ENCODE data around the gene CRLF1. TPM values are rescaled to one million over a fixed set of nuclear protein-coding genes. Genes with fewer than 3 reads are reported as not detected.

The CRLF1 gene
- total and polyA plus RNA-seq, 2 experiments from 2014 or later: 18.1 to 19.7 TPM

DNA sequence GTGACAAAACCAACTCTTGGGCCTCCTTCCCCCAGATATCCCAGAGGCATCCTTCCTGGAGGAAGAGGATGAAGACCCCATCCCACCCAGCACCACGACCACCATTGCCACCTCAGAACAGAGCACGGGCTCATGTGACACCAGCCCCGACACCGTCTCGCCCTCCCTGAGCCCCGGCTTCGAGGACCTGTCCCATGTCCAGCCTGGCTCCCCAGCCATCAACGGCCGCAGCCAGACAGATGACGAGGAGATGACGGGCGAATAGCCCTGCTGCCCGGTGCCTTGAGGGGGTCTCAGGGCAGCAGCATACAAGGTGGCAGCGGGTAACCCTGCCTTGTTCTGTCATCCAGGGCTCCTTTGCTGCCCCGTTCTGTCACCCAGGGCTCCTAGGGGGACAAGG is 38.2 kb downstream of the CRLF1 start:
- TF ChIP-seq ZNF331 (CRISPR knock-in tag; IDR thresholded peaks at IDR 0.05; ENCODE audit: low read depth) (no peak), EZH2 (IDR thresholded peaks at IDR 0.05; ENCODE audit: low read depth, unreplicated experiment) (no peak), CREB1 (CRISPR knock-in tag; IDR thresholded peaks at IDR 0.05; ENCODE audit: low read depth) (no peak), POLR2AphosphoS5 (IDR thresholded peaks at IDR 0.05; ENCODE audit: low read depth) (no peak), STAT1 (IDR thresholded peaks at IDR 0.05; ENCODE audit: unreplicated experiment) (no peak), NANOG (IDR thresholded peaks at IDR 0.05; ENCODE audit: borderline replicate concordance) (no peak), JUNB (IDR thresholded peaks at IDR 0.05; ENCODE audit: unreplicated experiment) (no peak), ZNF114 (CRISPR knock-in tag; IDR thresholded peaks at IDR 0.05) (no peak), EZH2phosphoT487 (IDR thresholded peaks at IDR 0.05; ENCODE audit: unreplicated experiment) (no peak)
- TF ChIP-seq, protein P1, sequence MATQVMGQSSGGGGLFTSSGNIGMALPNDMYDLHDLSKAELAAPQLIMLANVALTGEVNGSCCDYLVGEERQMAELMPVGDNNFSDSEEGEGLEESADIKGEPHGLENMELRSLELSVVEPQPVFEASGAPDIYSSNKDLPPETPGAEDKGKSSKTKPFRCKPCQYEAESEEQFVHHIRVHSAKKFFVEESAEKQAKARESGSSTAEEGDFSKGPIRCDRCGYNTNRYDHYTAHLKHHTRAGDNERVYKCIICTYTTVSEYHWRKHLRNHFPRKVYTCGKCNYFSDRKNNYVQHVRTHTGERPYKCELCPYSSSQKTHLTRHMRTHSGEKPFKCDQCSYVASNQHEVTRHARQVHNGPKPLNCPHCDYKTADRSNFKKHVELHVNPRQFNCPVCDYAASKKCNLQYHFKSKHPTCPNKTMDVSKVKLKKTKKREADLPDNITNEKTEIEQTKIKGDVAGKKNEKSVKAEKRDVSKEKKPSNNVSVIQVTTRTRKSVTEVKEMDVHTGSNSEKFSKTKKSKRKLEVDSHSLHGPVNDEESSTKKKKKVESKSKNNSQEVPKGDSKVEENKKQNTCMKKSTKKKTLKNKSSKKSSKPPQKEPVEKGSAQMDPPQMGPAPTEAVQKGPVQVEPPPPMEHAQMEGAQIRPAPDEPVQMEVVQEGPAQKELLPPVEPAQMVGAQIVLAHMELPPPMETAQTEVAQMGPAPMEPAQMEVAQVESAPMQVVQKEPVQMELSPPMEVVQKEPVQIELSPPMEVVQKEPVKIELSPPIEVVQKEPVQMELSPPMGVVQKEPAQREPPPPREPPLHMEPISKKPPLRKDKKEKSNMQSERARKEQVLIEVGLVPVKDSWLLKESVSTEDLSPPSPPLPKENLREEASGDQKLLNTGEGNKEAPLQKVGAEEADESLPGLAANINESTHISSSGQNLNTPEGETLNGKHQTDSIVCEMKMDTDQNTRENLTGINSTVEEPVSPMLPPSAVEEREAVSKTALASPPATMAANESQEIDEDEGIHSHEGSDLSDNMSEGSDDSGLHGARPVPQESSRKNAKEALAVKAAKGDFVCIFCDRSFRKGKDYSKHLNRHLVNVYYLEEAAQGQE (IDR thresholded peaks at IDR 0.05; ENCODE audit: unreplicated experiment): no peak
- TF ChIP-seq, protein P2, sequence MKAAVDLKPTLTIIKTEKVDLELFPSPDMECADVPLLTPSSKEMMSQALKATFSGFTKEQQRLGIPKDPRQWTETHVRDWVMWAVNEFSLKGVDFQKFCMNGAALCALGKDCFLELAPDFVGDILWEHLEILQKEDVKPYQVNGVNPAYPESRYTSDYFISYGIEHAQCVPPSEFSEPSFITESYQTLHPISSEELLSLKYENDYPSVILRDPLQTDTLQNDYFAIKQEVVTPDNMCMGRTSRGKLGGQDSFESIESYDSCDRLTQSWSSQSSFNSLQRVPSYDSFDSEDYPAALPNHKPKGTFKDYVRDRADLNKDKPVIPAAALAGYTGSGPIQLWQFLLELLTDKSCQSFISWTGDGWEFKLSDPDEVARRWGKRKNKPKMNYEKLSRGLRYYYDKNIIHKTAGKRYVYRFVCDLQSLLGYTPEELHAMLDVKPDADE (IDR thresholded peaks at IDR 0.05): no peak
- TF ChIP-seq, protein P3, sequence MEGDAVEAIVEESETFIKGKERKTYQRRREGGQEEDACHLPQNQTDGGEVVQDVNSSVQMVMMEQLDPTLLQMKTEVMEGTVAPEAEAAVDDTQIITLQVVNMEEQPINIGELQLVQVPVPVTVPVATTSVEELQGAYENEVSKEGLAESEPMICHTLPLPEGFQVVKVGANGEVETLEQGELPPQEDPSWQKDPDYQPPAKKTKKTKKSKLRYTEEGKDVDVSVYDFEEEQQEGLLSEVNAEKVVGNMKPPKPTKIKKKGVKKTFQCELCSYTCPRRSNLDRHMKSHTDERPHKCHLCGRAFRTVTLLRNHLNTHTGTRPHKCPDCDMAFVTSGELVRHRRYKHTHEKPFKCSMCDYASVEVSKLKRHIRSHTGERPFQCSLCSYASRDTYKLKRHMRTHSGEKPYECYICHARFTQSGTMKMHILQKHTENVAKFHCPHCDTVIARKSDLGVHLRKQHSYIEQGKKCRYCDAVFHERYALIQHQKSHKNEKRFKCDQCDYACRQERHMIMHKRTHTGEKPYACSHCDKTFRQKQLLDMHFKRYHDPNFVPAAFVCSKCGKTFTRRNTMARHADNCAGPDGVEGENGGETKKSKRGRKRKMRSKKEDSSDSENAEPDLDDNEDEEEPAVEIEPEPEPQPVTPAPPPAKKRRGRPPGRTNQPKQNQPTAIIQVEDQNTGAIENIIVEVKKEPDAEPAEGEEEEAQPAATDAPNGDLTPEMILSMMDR (conservative IDR thresholded peaks at IDR 0.05; ENCODE audit: low read depth in 2 of 2): no peak
- TF ChIP-seq, protein P4, sequence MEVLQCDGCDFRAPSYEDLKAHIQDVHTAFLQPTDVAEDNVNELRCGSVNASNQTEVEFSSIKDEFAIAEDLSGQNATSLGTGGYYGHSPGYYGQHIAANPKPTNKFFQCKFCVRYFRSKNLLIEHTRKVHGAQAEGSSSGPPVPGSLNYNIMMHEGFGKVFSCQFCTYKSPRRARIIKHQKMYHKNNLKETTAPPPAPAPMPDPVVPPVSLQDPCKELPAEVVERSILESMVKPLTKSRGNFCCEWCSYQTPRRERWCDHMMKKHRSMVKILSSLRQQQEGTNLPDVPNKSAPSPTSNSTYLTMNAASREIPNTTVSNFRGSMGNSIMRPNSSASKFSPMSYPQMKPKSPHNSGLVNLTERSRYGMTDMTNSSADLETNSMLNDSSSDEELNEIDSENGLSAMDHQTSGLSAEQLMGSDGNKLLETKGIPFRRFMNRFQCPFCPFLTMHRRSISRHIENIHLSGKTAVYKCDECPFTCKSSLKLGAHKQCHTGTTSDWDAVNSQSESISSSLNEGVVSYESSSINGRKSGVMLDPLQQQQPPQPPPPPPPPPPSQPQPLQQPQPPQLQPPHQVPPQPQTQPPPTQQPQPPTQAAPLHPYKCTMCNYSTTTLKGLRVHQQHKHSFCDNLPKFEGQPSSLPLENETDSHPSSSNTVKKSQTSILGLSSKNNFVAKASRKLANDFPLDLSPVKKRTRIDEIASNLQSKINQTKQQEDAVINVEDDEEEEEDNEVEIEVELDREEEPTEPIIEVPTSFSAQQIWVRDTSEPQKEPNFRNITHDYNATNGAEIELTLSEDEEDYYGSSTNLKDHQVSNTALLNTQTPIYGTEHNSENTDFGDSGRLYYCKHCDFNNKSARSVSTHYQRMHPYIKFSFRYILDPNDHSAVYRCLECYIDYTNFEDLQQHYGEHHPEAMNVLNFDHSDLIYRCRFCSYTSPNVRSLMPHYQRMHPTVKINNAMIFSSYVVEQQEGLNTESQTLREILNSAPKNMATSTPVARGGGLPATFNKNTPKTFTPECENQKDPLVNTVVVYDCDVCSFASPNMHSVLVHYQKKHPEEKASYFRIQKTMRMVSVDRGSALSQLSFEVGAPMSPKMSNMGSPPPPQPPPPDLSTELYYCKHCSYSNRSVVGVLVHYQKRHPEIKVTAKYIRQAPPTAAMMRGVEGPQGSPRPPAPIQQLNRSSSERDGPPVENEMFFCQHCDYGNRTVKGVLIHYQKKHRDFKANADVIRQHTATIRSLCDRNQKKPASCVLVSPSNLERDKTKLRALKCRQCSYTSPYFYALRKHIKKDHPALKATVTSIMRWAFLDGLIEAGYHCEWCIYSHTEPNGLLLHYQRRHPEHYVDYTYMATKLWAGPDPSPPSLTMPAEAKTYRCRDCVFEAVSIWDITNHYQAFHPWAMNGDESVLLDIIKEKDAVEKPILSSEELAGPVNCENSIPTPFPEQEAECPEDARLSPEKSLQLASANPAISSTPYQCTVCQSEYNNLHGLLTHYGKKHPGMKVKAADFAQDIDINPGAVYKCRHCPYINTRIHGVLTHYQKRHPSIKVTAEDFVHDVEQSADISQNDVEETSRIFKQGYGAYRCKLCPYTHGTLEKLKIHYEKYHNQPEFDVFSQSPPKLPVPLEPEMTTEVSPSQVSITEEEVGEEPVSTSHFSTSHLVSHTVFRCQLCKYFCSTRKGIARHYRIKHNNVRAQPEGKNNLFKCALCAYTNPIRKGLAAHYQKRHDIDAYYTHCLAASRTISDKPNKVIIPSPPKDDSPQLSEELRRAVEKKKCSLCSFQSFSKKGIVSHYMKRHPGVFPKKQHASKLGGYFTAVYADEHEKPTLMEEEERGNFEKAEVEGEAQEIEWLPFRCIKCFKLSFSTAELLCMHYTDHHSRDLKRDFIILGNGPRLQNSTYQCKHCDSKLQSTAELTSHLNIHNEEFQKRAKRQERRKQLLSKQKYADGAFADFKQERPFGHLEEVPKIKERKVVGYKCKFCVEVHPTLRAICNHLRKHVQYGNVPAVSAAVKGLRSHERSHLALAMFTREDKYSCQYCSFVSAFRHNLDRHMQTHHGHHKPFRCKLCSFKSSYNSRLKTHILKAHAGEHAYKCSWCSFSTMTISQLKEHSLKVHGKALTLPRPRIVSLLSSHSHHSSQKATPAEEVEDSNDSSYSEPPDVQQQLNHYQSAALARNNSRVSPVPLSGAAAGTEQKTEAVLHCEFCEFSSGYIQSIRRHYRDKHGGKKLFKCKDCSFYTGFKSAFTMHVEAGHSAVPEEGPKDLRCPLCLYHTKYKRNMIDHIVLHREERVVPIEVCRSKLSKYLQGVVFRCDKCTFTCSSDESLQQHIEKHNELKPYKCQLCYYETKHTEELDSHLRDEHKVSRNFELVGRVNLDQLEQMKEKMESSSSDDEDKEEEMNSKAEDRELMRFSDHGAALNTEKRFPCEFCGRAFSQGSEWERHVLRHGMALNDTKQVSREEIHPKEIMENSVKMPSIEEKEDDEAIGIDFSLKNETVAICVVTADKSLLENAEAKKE (CRISPR knock-in tag; IDR thresholded peaks at IDR 0.05): no peak
- H3K79me2 ChIP-seq (replicated peaks; ENCODE audit: insufficient read depth): peaks cover 17% of the 10 kb centered on the region
- Mint-ChIP-seq H3K4me3 (no peak overlapping the region), H3K27me3 (ENCODE audit: insufficient read depth, low read depth, poor library complexity) (peaks cover 20% of the 10 kb centered on the region), H3K27ac (no peak overlapping the region), H3K4me1 (peaks cover 12% of the 10 kb centered on the region), H3K36me3 (ENCODE audit: low read depth) (peaks cover 73% of the 10 kb centered on the region), H3K9me3 (no peaks in the 10 kb centered on the region)
- H3K4me2 ChIP-seq: no peak overlapping the region
- no peak overlapping the region for H2AFZ ChIP-seq
- H4K20me1 ChIP-seq (replicated peaks; ENCODE audit: insufficient read depth): peaks cover 14% of the 10 kb centered on the region
- no peak for DNase-seq (ENCODE audit: low spot score)
- peaks cover 8% of the 10 kb centered on the region for H3K4me1 ChIP-seq (ENCODE audit: insufficient read depth)
- H3K27ac ChIP-seq (ENCODE audit: low read depth): no peak overlapping the region
- H3K27me3 ChIP-seq (ENCODE audit: insufficient read depth): no peaks in the 10 kb centered on the region
- no peak for ATAC-seq
- no peak overlapping the region for H3K4me3 ChIP-seq
- peaks cover 28% of the 10 kb centered on the region; the same call in 1 of the 2 replicates for H3K36me3 ChIP-seq (ENCODE audit: insufficient read depth)
- no peaks in the 10 kb centered on the region for H3K9me2 ChIP-seq (ENCODE audit: insufficient read depth)
- peaks cover 16% of the 10 kb centered on the region for H3F3A ChIP-seq (replicated peaks; ENCODE audit: low read depth)
